Astrocyte (in vitro differentiated cells and primary cell): ENCODE measurements around the gene OR13A1. TPM values are rescaled to one million over a fixed set of nuclear protein-coding genes. Genes with fewer than 3 reads are reported as not detected.

ENCODE experiments used
- DNase-seq: peaks from one replicate; pipeline ENCODE4 v3.0.0-alpha.2; 2010; ENCODE audit warnings: low read depth
- FAIRE-seq: peaks from 2 replicates; lab custom pipeline; 2011; peaks lifted over from hg19 to GRCh38; lab: Jason Lieb, UNC
- H2AFZ ChIP-seq: 2 replicates; pipeline ENCODE4 v1.6.0; 2012; ENCODE audit warnings: low read depth, low read length, inconsistent platforms
- H3K27ac ChIP-seq: 2 replicates; pipeline ENCODE4 v1.5.1; 2011; ENCODE audit warnings: low read depth, low read length, inconsistent platforms
- H3K27me3 ChIP-seq: 2 replicates; pipeline ENCODE4 v1.6.0; 2011; ENCODE audit warnings: low read length, inconsistent platforms; ENCODE audit not compliant: insufficient read depth
- H3K36me3 ChIP-seq: 2 replicates; pipeline ENCODE4 v1.5.1; 2011; ENCODE audit warnings: low read length, inconsistent platforms; ENCODE audit not compliant: insufficient read depth
- H3K4me1 ChIP-seq: 2 replicates; pipeline ENCODE4 v1.5.1; 2011; ENCODE audit warnings: low read length, inconsistent platforms; ENCODE audit not compliant: insufficient read depth
- H3K4me2 ChIP-seq: 2 replicates; pipeline ENCODE4 v1.6.0; 2012; ENCODE audit warnings: low read length, inconsistent platforms
- H3K4me3 ChIP-seq: 2 replicates; pipeline ENCODE4 v1.5.1; 2011; ENCODE audit warnings: low read depth, mild to moderate bottlenecking, low read length, inconsistent platforms; ENCODE audit not compliant: insufficient read depth
- H3K79me2 ChIP-seq: 2 replicates; pipeline ENCODE4 v1.6.0; 2012; ENCODE audit warnings: mild to moderate bottlenecking, low read length, inconsistent platforms; ENCODE audit not compliant: insufficient read depth
- H3K9ac ChIP-seq: 2 replicates; pipeline ENCODE4 v1.6.0; 2012; ENCODE audit warnings: mild to moderate bottlenecking, low read length, inconsistent platforms
- H3K9me3 ChIP-seq: 2 replicates; pipeline ENCODE4 v1.5.1; 2012; ENCODE audit warnings: low read depth, mild to moderate bottlenecking, low read length, inconsistent platforms; ENCODE audit not compliant: insufficient read depth
- H4K20me1 ChIP-seq: 2 replicates; pipeline ENCODE4 v1.6.0; 2012; ENCODE audit warnings: low read length, inconsistent platforms; ENCODE audit not compliant: insufficient read depth
- H3K27ac Mint-ChIP-seq: one replicate; pipeline ENCODE4 v1.8.0; 2021; ENCODE audit warnings: mild to moderate bottlenecking, mixed read lengths; ENCODE audit not compliant: unreplicated experiment
- H3K27me3 Mint-ChIP-seq: one replicate; pipeline ENCODE4 v1.8.0; 2021; ENCODE audit warnings: low read depth, mixed read lengths; ENCODE audit not compliant: unreplicated experiment
- H3K36me3 Mint-ChIP-seq: one replicate; pipeline ENCODE4 v1.8.0; 2021; ENCODE audit warnings: low read depth, mixed read lengths; ENCODE audit not compliant: unreplicated experiment
- H3K4me1 Mint-ChIP-seq: one replicate; pipeline ENCODE4 v1.8.0; 2021; ENCODE audit warnings: low read depth, mixed read lengths; ENCODE audit not compliant: unreplicated experiment
- H3K4me3 Mint-ChIP-seq: one replicate; pipeline ENCODE4 v1.8.0; 2021; ENCODE audit warnings: mild to moderate bottlenecking, moderate library complexity, mixed read lengths; ENCODE audit not compliant: unreplicated experiment
- H3K9me3 Mint-ChIP-seq: one replicate; pipeline ENCODE4 v1.8.0; 2021; ENCODE audit warnings: mild to moderate bottlenecking, mixed read lengths; ENCODE audit not compliant: unreplicated experiment
- EZH2 ChIP-seq: IDR thresholded peaks from 2 replicates; pipeline ENCODE4 v1.6.1; 2012; ENCODE audit warnings: mild to moderate bottlenecking, low read length, inconsistent platforms; ENCODE audit not compliant: insufficient read depth
- total RNA-seq: library from RNA; stranded (reverse); gene quantifications from 2 replicates; pipeline ENCODE4 v1.2.1, GENCODE V29; 2021
- TF ChIP-seq, protein P1 (sequence below): IDR thresholded peaks from 2 replicates; pipeline ENCODE4 v1.5.1; 2011; ENCODE audit warnings: low read depth, mild to moderate bottlenecking, inconsistent platforms, low read length, moderate library complexity; ENCODE audit not compliant: insufficient read depth

Gene OR13A1
- total RNA-seq, 1 donor from 2014 or later = not detected

DNA sequence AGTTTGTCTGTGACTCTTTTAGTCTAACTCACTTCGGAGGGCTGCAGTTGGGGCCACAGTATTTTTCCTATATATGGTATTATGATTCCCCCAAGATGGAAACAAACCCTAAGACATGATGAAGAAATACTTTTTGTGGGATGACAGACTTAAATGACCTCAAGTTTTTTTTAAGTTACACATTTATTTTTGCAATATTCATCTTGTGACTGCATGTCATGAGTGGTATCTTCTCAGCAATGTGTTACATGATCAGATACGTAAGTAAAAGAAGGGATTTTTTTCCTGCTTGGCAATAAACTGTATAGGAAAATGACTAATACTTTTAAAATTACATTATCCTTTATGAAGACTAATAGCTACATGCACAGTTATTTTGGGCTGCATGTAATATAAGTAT is 57.8 kb downstream of the OR13A1 start:
- Histone ChIP-seq H3K4me2 (no peak overlapping the region), H3K36me3 (no peaks in the 10 kb centered on the region), H3K79me2 (no peaks in the 10 kb centered on the region), H3K9ac (no peak overlapping the region), H4K20me1 (no peaks in the 10 kb centered on the region), H3K9me3 (no peaks in the 10 kb centered on the region), H3K27me3 (no peaks in the 10 kb centered on the region), H3K27ac (no peak overlapping the region), H2AFZ (no peak overlapping the region), H3K4me1 (no peaks in the 10 kb centered on the region), H3K4me3 (no peak overlapping the region)
- no peak for FAIRE-seq
- H3K36me3 Mint-ChIP-seq = no peaks in the 10 kb centered on the region
- no peak overlapping the region for H3K4me3 Mint-ChIP-seq
- DNase-seq = no peak
- H3K9me3 Mint-ChIP-seq = no peaks in the 10 kb centered on the region
- peaks cover 3% of the 10 kb centered on the region for H3K27me3 Mint-ChIP-seq
- no peaks in the 10 kb centered on the region for H3K4me1 Mint-ChIP-seq
- H3K27ac Mint-ChIP-seq = no peak overlapping the region
- TF ChIP-seq, protein P1, sequence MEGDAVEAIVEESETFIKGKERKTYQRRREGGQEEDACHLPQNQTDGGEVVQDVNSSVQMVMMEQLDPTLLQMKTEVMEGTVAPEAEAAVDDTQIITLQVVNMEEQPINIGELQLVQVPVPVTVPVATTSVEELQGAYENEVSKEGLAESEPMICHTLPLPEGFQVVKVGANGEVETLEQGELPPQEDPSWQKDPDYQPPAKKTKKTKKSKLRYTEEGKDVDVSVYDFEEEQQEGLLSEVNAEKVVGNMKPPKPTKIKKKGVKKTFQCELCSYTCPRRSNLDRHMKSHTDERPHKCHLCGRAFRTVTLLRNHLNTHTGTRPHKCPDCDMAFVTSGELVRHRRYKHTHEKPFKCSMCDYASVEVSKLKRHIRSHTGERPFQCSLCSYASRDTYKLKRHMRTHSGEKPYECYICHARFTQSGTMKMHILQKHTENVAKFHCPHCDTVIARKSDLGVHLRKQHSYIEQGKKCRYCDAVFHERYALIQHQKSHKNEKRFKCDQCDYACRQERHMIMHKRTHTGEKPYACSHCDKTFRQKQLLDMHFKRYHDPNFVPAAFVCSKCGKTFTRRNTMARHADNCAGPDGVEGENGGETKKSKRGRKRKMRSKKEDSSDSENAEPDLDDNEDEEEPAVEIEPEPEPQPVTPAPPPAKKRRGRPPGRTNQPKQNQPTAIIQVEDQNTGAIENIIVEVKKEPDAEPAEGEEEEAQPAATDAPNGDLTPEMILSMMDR = no peak
- TF ChIP-seq EZH2 = no peak

DNA sequence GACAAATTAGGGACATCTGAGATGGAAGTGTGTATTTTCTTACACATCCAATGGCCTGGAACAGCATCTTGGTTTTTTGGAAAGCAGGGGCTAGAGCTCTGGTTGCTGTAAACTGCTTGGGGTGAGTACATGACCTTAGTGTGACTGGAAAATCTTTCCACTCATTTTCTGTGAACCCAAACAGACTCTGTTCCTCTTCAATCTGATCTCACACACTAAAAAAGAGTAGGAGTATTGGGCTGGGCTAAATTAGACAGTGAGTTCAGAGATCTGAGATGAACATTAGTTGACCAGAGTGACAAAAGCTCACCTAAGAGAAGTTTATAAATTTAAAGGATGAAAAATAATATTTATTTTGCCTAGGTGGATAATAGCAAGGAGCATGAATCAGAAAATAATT is 59.2 kb downstream of the OR13A1 start:
- no peak overlapping the region for H3K4me2 ChIP-seq
- H3K9ac ChIP-seq = no peak overlapping the region
- no peak overlapping the region for H3K4me3 Mint-ChIP-seq
- TF ChIP-seq EZH2 = no peak
- TF ChIP-seq, protein P1 = no peak
- H3K27me3 ChIP-seq = no peaks in the 10 kb centered on the region
- H3K36me3 ChIP-seq = no peaks in the 10 kb centered on the region
- DNase-seq = no peak
- no peak for FAIRE-seq
- H2AFZ ChIP-seq = no peak overlapping the region
- H3K9me3 Mint-ChIP-seq = no peaks in the 10 kb centered on the region
- no peaks in the 10 kb centered on the region for H3K36me3 Mint-ChIP-seq
- no peaks in the 10 kb centered on the region for H3K79me2 ChIP-seq
- H4K20me1 ChIP-seq = no peaks in the 10 kb centered on the region
- H3K27ac ChIP-seq = no peak overlapping the region
- no peak overlapping the region for H3K27ac Mint-ChIP-seq
- no peaks in the 10 kb centered on the region for H3K4me1 ChIP-seq
- H3K27me3 Mint-ChIP-seq = no peaks in the 10 kb centered on the region
- no peaks in the 10 kb centered on the region for H3K9me3 ChIP-seq
- no peaks in the 10 kb centered on the region for H3K4me1 Mint-ChIP-seq
- H3K4me3 ChIP-seq = no peak overlapping the region

DNA sequence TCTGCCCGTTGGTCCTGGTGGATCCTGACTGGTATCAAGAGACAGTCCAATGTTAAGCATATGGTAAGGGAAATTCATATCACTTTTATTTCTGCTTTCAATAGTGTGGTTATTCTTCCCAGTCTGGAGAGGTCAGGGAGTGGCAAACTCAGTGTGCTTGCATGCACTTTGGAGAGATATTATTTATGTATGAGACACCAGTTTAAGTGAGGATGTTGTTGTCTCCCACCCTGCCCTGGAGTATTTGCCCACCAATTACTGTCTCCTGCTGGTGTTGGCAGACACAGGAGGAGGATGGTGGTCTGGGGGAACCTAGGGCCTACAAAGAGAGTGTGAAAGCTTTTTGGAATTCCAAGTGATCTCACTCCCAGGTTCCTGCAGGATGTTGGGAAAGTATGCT is 59.7 kb downstream of the OR13A1 start:
- DNase-seq (no peak), FAIRE-seq (no peak)
- Histone ChIP-seq H3K36me3 (no peaks in the 10 kb centered on the region), H3K27me3 (no peaks in the 10 kb centered on the region), H4K20me1 (no peaks in the 10 kb centered on the region), H3K9me3 (no peaks in the 10 kb centered on the region), H3K9ac (no peak overlapping the region), H3K79me2 (no peaks in the 10 kb centered on the region), H3K4me3 (no peak overlapping the region), H3K4me1 (no peaks in the 10 kb centered on the region), H2AFZ (no peak overlapping the region), H3K4me2 (no peak overlapping the region), H3K27ac (no peak overlapping the region)
- TF ChIP-seq, protein P1 = no peak
- TF ChIP-seq EZH2 = no peak
- H3K36me3 Mint-ChIP-seq = no peaks in the 10 kb centered on the region
- no peaks in the 10 kb centered on the region for H3K9me3 Mint-ChIP-seq
- H3K4me1 Mint-ChIP-seq = no peaks in the 10 kb centered on the region
- no peak overlapping the region for H3K4me3 Mint-ChIP-seq
- H3K27me3 Mint-ChIP-seq = no peaks in the 10 kb centered on the region
- H3K27ac Mint-ChIP-seq = no peak overlapping the region
